Endothelial cell of umbilical vein (primary cell): Measurements from ENCODE around the gene STAU1. TPM values are rescaled to one million over a fixed set of nuclear protein-coding genes. Genes with fewer than 3 reads are reported as not detected.

Source experiments
- BruUV-seq: library from RNA; stranded (reverse); fragments of 400-500 nt; replicated peaks from 2 replicates; lab custom pipeline; 2021; lab: Mats Ljungman, UMichigan
- CTCF ChIA-PET: fragments of 300-600, 350-600 bp; sonication (Branson Sonifier 250); formaldehyde crosslinking; loops from one replicate; lab custom pipeline; 2021; ENCODE audit warnings: antibody characterized with exemption, inconsistent platforms; lab: Charles Lee
- POLR2A ChIA-PET: fragments of 300-600, 350-600 bp; sonication (Branson Sonifier 250); formaldehyde crosslinking; loops from one replicate; lab custom pipeline; 2021; ENCODE audit warnings: antibody characterized with exemption, inconsistent platforms; lab: Charles Lee
- DNase-seq: peaks from one replicate; pipeline ENCODE4 v3.0.0-alpha.2; 2011; ENCODE audit warnings: low read depth, low spot score
- FAIRE-seq: peaks from 2 replicates; lab custom pipeline; 2011; peaks lifted over from hg19 to GRCh38; lab: Jason Lieb, UNC
- H2AFZ ChIP-seq: 2 replicates; pipeline ENCODE4 v1.6.0; 2012; ENCODE audit warnings: low read depth, low read length, control low read depth, inconsistent platforms
- H3K27ac ChIP-seq: 2 replicates; pipeline ENCODE4 v1.5.1; 2011; ENCODE audit warnings: low read depth, mild to moderate bottlenecking, control low read depth, low read length, moderate library complexity; ENCODE audit not compliant: insufficient read depth
- H3K27me3 ChIP-seq, 2 experiments: 2 replicates each; pipeline versions ENCODE4 v1.6.0 to v1.6.1; 2011; ENCODE audit warnings: low read length in 2 of 2, mixed read lengths in 1 of 2; ENCODE audit not compliant: control insufficient read depth in 2 of 2, insufficient read depth in 2 of 2
- H3K36me3 ChIP-seq, 2 experiments: 2 replicates in 1 of 2; 3 replicates in 1 of 2; pipeline ENCODE4 v1.5.1; 2011; ENCODE audit warnings: low read length in 2 of 2, mild to moderate bottlenecking in 1 of 2, moderate library complexity in 1 of 2; ENCODE audit not compliant: control insufficient read depth in 2 of 2, insufficient read depth in 2 of 2; ENCODE audit errors: extremely low read depth in 1 of 2
- H3K4me1 ChIP-seq: 3 replicates; pipeline ENCODE4 v1.5.1; 2011; ENCODE audit warnings: mild to moderate bottlenecking, low read length; ENCODE audit not compliant: control insufficient read depth, insufficient read depth; ENCODE audit errors: extremely low read depth
- H3K4me2 ChIP-seq: 2 replicates; pipeline ENCODE4 v1.6.1; 2011; ENCODE audit warnings: low read length, control low read depth, mixed read lengths; ENCODE audit not compliant: insufficient read depth
- H3K4me3 ChIP-seq, 3 experiments: fragments of 200-600 bp in 1 of 3; sonication (generic), shearing (Covaris generic) in 1 of 3; replicated peaks in 1 of 3; 2 replicates each; pipeline ENCODE4 v1.5.1; 2011 to 2016; ENCODE audit warnings: control low read depth in 3 of 3, low read length in 3 of 3, mild to moderate bottlenecking in 2 of 3, inconsistent platforms in 1 of 3, low read depth in 1 of 3, moderate library complexity in 1 of 3; ENCODE audit not compliant: insufficient read depth in 1 of 3
- H3K79me2 ChIP-seq: 2 replicates; pipeline ENCODE4 v1.6.0; 2012; ENCODE audit warnings: low read length, inconsistent platforms; ENCODE audit not compliant: control insufficient read depth, insufficient read depth
- H3K9ac ChIP-seq: replicated peaks from 2 replicates; pipeline ENCODE3; 2011; ENCODE audit warnings: low read length, control low read depth; ENCODE audit not compliant: insufficient read depth; ENCODE audit errors: extremely low read depth
- H3K9me1 ChIP-seq: replicated peaks from 3 replicates; pipeline ENCODE4 v1.6.0; 2011; ENCODE audit warnings: mild to moderate bottlenecking, low read length; ENCODE audit not compliant: control insufficient read depth, insufficient read depth; ENCODE audit errors: extremely low read depth
- H3K9me3 ChIP-seq: replicated peaks from 2 replicates; pipeline ENCODE4 v1.5.1; 2012; ENCODE audit warnings: low read length, inconsistent platforms; ENCODE audit not compliant: control insufficient read depth, insufficient read depth
- H4K20me1 ChIP-seq: replicated peaks from 2 replicates; pipeline ENCODE3; 2011; ENCODE audit warnings: mild to moderate bottlenecking, low read length; ENCODE audit not compliant: control insufficient read depth, insufficient read depth; ENCODE audit errors: extremely low read depth
- FOS ChIP-seq: IDR thresholded peaks from 2 replicates; pipeline ENCODE4 v1.6.1; 2011; ENCODE audit warnings: mild to moderate bottlenecking, low read length, moderate library complexity, borderline replicate concordance; ENCODE audit not compliant: insufficient read depth
- GATA2 ChIP-seq: IDR thresholded peaks from 2 replicates; pipeline ENCODE4 v1.7.0; 2011; ENCODE audit warnings: low read depth, mild to moderate bottlenecking, moderate library complexity, mixed read lengths, low read length; ENCODE audit not compliant: insufficient read length, insufficient read depth
- JUN ChIP-seq: IDR thresholded peaks from 2 replicates; pipeline ENCODE4 v1.6.1; 2011; ENCODE audit warnings: borderline replicate concordance, low read depth; ENCODE audit not compliant: insufficient read length, insufficient read depth
- MYC ChIP-seq: IDR thresholded peaks from one replicate; pipeline ENCODE4 v1.6.1; 2011; ENCODE audit warnings: mild to moderate bottlenecking, low read depth, low read length
- POLR2AphosphoS5 ChIP-seq: IDR thresholded peaks from 2 replicates; pipeline ENCODE4 v1.6.1; 2012; ENCODE audit warnings: low read depth, mild to moderate bottlenecking, control low read depth, low read length, moderate library complexity; ENCODE audit not compliant: insufficient read depth
- dilution Hi-C: fragments of 300-500 bp; cut with MboI; formaldehyde crosslinking; loops from one replicate; pipeline ENCODE4 v1.15.0; 2019; ENCODE audit warnings: low sequenced_read_pairs; ENCODE audit not compliant: extremely low pct_ligation_motif_present
- intact Hi-C: fragments of 100-400 bp; cut with micrococcal nuclease; formaldehyde crosslinking; loops from one replicate; pipeline ENCODE4 v1.10.0; 2022
- polyA plus RNA-seq, 4 experiments: library from polyadenylated mRNA; depleted of rRNA in 3 of 4; stranded (reverse) in 3 of 4; unstranded in 1 of 4; fragments of >200 nt; gene quantifications; 2 replicates each; pipeline versions ENCODE4 v1.2.1 to v1.2.3, GENCODE V29; 2011 to 2012; ENCODE audit warnings: missing spikeins in 1 of 4
- total RNA-seq: library from RNA; stranded (reverse); gene quantifications from 2 replicates; pipeline ENCODE4 v1.2.3, GENCODE V29; 2021
- TF ChIP-seq, protein P1 (sequence below), 2 donors: IDR thresholded peaks; 1 replicate in 1 of 2; 2 replicates in 1 of 2; pipeline ENCODE4 v1.5.1; 2011; ENCODE audit warnings: low read length in 2 of 2, mild to moderate bottlenecking in 2 of 2, moderate library complexity in 2 of 2, control low read depth in 1 of 2, inconsistent platforms in 1 of 2, low read depth in 1 of 2; ENCODE audit not compliant: insufficient read depth in 1 of 2; ENCODE audit errors: extremely low read depth in 1 of 2

STAU1 gene
- total and polyA plus RNA-seq, 2 donors (not counting 3 experiments of a cell fraction or from before 2014, with no cell fraction given), result 53.1 to 98.1 TPM

- no peaks in the 10 kb centered on the region for H3K9me3 ChIP-seq
- no peaks in the 10 kb centered on the region for H3K4me1 ChIP-seq
- dilution Hi-C loops (no loop called here), intact Hi-C loops (no loop called here)
- FAIRE-seq (no peak), DNase-seq (no peak)
- ChIA-PET CTCF (interaction anchor here (0.6 to 4.8 kb wide), 4 partner anchors 22 to 80 kb away, joined by 3 to 170 read pairs (median 4); no protein-coding TSS in a partner anchor), POLR2A (no interaction called here)
- H3K4me2 ChIP-seq, result no peak overlapping the region
- TF ChIP-seq GATA2 (no peak), MYC (no peak), POLR2AphosphoS5 (no peak), JUN (no peak), FOS (no peak)
- TF ChIP-seq, protein P1, sequence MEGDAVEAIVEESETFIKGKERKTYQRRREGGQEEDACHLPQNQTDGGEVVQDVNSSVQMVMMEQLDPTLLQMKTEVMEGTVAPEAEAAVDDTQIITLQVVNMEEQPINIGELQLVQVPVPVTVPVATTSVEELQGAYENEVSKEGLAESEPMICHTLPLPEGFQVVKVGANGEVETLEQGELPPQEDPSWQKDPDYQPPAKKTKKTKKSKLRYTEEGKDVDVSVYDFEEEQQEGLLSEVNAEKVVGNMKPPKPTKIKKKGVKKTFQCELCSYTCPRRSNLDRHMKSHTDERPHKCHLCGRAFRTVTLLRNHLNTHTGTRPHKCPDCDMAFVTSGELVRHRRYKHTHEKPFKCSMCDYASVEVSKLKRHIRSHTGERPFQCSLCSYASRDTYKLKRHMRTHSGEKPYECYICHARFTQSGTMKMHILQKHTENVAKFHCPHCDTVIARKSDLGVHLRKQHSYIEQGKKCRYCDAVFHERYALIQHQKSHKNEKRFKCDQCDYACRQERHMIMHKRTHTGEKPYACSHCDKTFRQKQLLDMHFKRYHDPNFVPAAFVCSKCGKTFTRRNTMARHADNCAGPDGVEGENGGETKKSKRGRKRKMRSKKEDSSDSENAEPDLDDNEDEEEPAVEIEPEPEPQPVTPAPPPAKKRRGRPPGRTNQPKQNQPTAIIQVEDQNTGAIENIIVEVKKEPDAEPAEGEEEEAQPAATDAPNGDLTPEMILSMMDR (IDR thresholded peaks at IDR 0.05; ENCODE audit: extremely low read depth in 1 of 2, insufficient read depth in 1 of 2, low read depth in 1 of 2, low read length in 2 of 2), result no peak
- no peaks in the 10 kb centered on the region for H3K9me1 ChIP-seq
- no TSS peak for BruUV-seq
- H4K20me1 ChIP-seq, result no peaks in the 10 kb centered on the region
- H3K27ac ChIP-seq, result no peak overlapping the region
- H3K4me3 ChIP-seq, result no peak overlapping the region
- no peak overlapping the region for H2AFZ ChIP-seq
- H3K27me3 ChIP-seq, result no peaks in the 10 kb centered on the region
- H3K79me2 ChIP-seq, result peaks cover 3% of the 10 kb centered on the region
- no peaks in the 10 kb centered on the region for H3K36me3 ChIP-seq
- H3K9ac ChIP-seq, result no peak overlapping the region
These were observed 26.4 kb upstream of the STAU1 start for GRCh38 chr20:49214571-49214970.
